ENCODE measurements around the gene POFUT2. TPM values are rescaled to one million over a fixed set of nuclear protein-coding genes. Genes with fewer than 3 reads are reported as not detected.
A peak's percentile ranks its signal among the peaks of the same experiment; 100 is the strongest.

Gene POFUT2
- total RNA-seq, 2 experiments from 2014 or later = 56.6 to 57.2 TPM

DNA sequence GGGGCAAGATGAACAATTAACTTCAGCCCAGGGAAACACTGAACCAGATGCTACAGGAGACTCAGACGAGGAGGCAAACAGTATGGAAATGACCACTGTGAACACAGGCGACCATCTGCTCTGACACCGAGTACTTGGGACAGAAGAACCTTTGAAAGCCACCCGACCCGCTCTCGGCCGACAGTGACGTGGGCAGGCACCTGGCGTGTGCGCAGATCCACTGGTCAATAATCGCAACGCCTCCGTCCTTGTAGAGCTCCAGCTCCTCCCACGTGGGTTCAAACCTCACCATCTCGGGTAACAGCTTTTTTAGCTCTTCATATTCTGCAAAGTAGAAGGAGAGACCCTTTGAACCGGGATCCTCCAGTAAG, 20.3 kb downstream of the POFUT2 start:
- H3K4me3 ChIP-seq (ENCODE audit: low read length) = no peak overlapping the region
- Mint-ChIP-seq H3K27ac (peak overlapping the region; percentile 77), H3K4me1 (ENCODE audit: low read depth) (peaks cover 15% of the 10 kb centered on the region), H3K4me3 (no peak overlapping the region), H3K36me3 (ENCODE audit: low read depth) (peaks cover 41% of the 10 kb centered on the region), H3K27me3 (no peaks in the 10 kb centered on the region), H3K9me3 (peaks cover 2% of the 10 kb centered on the region)
- no peak overlapping the region for H3K27ac ChIP-seq (ENCODE audit: low read depth in 1 of 2, low read length in 2 of 2)
- ATAC-seq (ENCODE audit: poor library complexity) = no peak
- no peaks in the 10 kb centered on the region for H3K27me3 ChIP-seq (ENCODE audit: control insufficient read depth in 1 of 2, insufficient read depth in 2 of 2, low read length in 2 of 2)
- ChIA-PET CTCF (no interaction called here), POLR2A (no interaction called here)
- peak in 2 of 14 experiments; percentile 14 to 18 for DNase-seq
- H3K4me1 ChIP-seq (ENCODE audit: insufficient read depth, low read length) = peaks cover 26% of the 10 kb centered on the region
- H3K36me3 ChIP-seq (ENCODE audit: insufficient read depth, low read length) = peaks cover 66% of the 10 kb centered on the region
- peaks cover 7 to 15% of the 10 kb centered on the region in 2 experiments for H3K9me3 ChIP-seq (ENCODE audit: control insufficient read depth in 1 of 2, insufficient read depth in 1 of 2, low read length in 2 of 2)
- intact Hi-C loops (cut with DNase I, micrococcal nuclease) = no loop called here
- TF ChIP-seq, protein P1, sequence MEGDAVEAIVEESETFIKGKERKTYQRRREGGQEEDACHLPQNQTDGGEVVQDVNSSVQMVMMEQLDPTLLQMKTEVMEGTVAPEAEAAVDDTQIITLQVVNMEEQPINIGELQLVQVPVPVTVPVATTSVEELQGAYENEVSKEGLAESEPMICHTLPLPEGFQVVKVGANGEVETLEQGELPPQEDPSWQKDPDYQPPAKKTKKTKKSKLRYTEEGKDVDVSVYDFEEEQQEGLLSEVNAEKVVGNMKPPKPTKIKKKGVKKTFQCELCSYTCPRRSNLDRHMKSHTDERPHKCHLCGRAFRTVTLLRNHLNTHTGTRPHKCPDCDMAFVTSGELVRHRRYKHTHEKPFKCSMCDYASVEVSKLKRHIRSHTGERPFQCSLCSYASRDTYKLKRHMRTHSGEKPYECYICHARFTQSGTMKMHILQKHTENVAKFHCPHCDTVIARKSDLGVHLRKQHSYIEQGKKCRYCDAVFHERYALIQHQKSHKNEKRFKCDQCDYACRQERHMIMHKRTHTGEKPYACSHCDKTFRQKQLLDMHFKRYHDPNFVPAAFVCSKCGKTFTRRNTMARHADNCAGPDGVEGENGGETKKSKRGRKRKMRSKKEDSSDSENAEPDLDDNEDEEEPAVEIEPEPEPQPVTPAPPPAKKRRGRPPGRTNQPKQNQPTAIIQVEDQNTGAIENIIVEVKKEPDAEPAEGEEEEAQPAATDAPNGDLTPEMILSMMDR (IDR thresholded peaks at IDR 0.05) = no peak

DNA sequence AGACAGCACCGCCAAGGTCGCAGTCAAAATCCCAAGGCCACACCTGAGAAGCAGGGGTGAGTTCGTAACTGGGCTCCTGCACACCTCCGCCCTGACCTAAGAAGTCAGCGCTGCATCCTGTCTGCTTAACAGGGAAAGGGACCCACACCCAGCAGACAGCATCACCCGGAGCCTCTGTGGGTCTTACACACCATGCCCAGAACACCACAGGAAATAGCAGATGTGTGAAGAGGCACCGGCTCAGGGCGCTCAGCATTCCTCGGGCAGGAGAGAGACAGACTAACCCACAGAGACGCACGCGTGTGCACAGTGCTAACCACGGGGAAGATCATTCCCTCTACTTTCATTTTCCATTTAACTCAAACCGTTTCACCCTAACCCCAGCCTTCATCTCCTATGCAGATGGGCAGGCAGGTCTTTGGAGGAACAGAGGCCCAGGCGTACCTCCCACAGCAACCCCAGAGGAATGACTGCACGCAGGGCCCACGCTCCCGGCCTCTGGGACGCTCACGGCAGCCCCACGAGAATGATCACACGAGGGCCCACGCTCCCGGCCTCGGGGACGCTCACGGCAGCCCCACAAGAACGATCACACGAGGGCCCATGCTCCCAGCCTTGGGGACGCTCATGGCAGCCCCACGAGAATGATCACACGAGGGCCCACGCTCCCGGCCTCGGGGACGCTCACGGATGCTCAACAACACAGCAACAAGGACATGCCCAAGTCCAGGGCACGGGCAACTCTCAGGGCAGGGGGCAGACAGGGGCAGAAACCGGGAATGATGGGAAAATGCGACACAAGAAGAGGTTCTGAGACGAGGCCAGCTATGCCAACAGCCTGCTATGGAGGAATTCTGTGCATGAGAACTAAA, 20.9 kb downstream of the POFUT2 start:
- peak overlapping the region; percentile 6 for H3K4me3 ChIP-seq (ENCODE audit: low read length)
- peaks cover 7 to 8% of the 10 kb centered on the region in 2 experiments for H3K9me3 ChIP-seq (ENCODE audit: control insufficient read depth in 1 of 2, insufficient read depth in 1 of 2, low read length in 2 of 2)
- H3K27ac Mint-ChIP-seq = peak overlapping the region; percentile 77
- peak overlapping the region in 1 of 2 donors; percentile 44 for H3K27ac ChIP-seq (ENCODE audit: low read depth in 1 of 2, low read length in 2 of 2)
- peaks cover 15% of the 10 kb centered on the region for H3K4me1 Mint-ChIP-seq (ENCODE audit: low read depth)
- H3K4me1 ChIP-seq (ENCODE audit: insufficient read depth, low read length) = peaks cover 26% of the 10 kb centered on the region
- intact Hi-C loops (cut with DNase I, micrococcal nuclease) = no loop called here
- no peaks in the 10 kb centered on the region for H3K27me3 Mint-ChIP-seq
- H3K36me3 ChIP-seq (ENCODE audit: insufficient read depth, low read length) = peaks cover 60% of the 10 kb centered on the region
- H3K36me3 Mint-ChIP-seq (ENCODE audit: low read depth) = peaks cover 46% of the 10 kb centered on the region
- peak; percentile 22 to 83 (median 44) for DNase-seq
- H3K4me3 Mint-ChIP-seq = no peak overlapping the region
- ChIA-PET POLR2A (no interaction called here), CTCF (no interaction called here)
- ATAC-seq (ENCODE audit: poor library complexity) = peak; percentile 93
- H3K27me3 ChIP-seq (ENCODE audit: control insufficient read depth in 1 of 2, insufficient read depth in 2 of 2, low read length in 2 of 2) = no peaks in the 10 kb centered on the region
- TF ChIP-seq, protein P1 (IDR thresholded peaks at IDR 0.05) = no peak
- peaks cover 2% of the 10 kb centered on the region for H3K9me3 Mint-ChIP-seq

DNA sequence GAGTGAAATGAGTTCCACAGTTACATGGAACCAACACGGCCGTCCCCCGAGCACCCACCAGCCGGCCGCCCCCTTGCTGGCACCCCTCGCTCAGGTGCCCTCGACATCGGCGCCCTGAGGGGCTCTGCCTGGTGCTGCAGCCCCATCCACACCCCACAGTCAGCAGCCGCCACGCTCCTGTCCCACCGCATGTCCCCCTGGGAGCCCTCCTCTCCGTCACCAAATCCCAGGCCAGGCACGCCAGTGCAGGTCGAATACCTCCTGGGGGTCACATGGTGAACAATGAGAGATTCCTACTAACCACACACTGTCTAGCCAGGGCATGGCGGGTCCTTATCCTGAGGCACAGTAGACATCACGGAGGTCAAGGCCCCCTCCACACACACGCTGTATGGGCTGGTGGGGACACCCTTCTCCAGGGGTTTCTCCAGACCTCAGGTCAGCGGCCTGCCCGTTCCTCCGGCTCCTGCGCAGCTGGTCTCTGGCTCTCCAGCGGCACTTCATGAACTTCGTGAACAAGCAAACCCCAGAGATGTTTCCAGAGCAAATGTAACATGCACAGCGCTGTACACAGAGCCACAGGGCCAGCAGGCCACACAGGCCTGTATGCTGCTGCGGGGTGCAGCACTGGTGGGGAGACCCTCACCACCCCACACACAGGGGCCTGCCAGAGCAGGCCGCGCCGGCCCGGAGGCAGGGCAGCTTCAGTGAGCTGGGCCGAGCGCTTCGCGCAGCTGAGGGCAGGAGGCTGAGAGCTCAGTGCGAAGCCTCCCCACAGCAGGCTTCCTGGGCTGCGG, 21.8 kb downstream of the POFUT2 start:
- peaks cover 52% of the 10 kb centered on the region for H3K36me3 ChIP-seq (ENCODE audit: insufficient read depth, low read length)
- intact Hi-C loops (cut with DNase I, micrococcal nuclease) = no loop called here
- H3K4me3 Mint-ChIP-seq = no peak overlapping the region

More for the DNA sequence above, 21.8 kb downstream of the POFUT2 start:
- Mint-ChIP-seq H3K36me3 (ENCODE audit: low read depth) (peaks cover 46% of the 10 kb centered on the region), H3K4me1 (ENCODE audit: low read depth) (peaks cover 15% of the 10 kb centered on the region), H3K27ac (peak overlapping the region; percentile 77), H3K9me3 (no peaks in the 10 kb centered on the region), H3K27me3 (no peaks in the 10 kb centered on the region)
- CTCF ChIA-PET = no interaction called here
- POLR2A ChIA-PET = no interaction called here
- Histone ChIP-seq H3K27me3 (ENCODE audit: control insufficient read depth in 1 of 2, insufficient read depth in 2 of 2, low read length in 2 of 2) (no peaks in the 10 kb centered on the region), H3K4me1 (ENCODE audit: insufficient read depth, low read length) (peaks cover 26% of the 10 kb centered on the region), H3K9me3 (ENCODE audit: control insufficient read depth in 1 of 2, insufficient read depth in 1 of 2, low read length in 2 of 2) (peaks cover under 1 to 7% of the 10 kb centered on the region in 2 experiments), H3K4me3 (ENCODE audit: low read length) (peak overlapping the region; percentile 6), H3K27ac (ENCODE audit: low read depth in 1 of 2, low read length in 2 of 2) (peak overlapping the region in 1 of 2 donors; percentile 44)
- TF ChIP-seq, protein P1 (IDR thresholded peaks at IDR 0.05) = no peak
- ATAC-seq (ENCODE audit: poor library complexity) = no peak
- peak in 2 of 14 experiments; percentile 10 to 28 for DNase-seq
